Erythroblast (primary cell): ENCODE data around the gene METRN.

ENCODE experiments used
- GATA1 ChIP-seq: IDR thresholded peaks from 2 replicates; pipeline ENCODE4 v1.6.1; 2011; ENCODE audit warnings: low read depth, mild to moderate bottlenecking, control low read depth, low read length, moderate library complexity
- POLR2A ChIP-seq: IDR thresholded peaks from 2 replicates; pipeline ENCODE4 v1.6.1; 2011; ENCODE audit warnings: mild to moderate bottlenecking, low read length

DNA sequence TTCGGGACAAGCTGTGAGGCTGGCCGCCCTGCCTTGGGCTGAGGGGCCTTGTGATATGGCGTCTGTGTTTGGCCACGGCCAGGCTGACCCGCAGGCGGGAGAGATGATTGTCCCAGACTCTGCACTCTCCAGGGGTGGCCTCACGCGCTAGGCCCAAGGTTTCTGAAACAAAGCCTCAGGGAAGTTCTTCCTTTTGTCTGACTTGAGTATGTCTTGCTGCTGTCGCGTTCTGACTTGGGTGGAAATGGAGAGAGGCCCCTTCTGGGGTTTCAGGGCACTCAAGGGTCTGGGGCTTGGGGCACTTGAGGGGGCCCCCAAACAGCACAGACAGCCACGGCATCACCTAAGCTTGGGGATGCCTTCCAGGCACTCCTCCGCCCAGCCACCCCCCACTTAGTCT is 3.8 kb upstream of the METRN start:
- TF ChIP-seq POLR2A (no peak), GATA1 (no peak)
